Left ventricle myocardium superior (tissue), 1 donor: ENCODE results near the gene CYP26B1. TPM values are rescaled to one million over a fixed set of nuclear protein-coding genes. Genes with fewer than 3 reads are reported as not detected.

Experiments
- ATAC-seq: fragments of 200-7000 bp; cut with Tn5 transposase; one replicate; pipeline ENCODE4 v1.9.1; 2020; ENCODE audit warnings: mild to moderate bottlenecking, moderate library complexity
- DNase-seq: peaks from one replicate; pipeline ENCODE4 v3.0.0-alpha.2; 2020
- intact Hi-C: fragments of 100-400 bp; cut with micrococcal nuclease; formaldehyde crosslinking; loops from one replicate; pipeline ENCODE4 v1.11.0; 2022
- long read RNA-seq: library from polyadenylated mRNA; unstranded; transcript quantifications from one replicate; pipeline ENCODE4 v2.0.0, GENCODE V29; 2021
- total RNA-seq: library from RNA; stranded (reverse); fragmentation: NEBNext Ultra II Directional; extraction: Animal tissue kit (Norgen Biotek cat#: 25700); gene quantifications from one replicate; pipeline ENCODE4 v1.2.1, GENCODE V29; 2021
- donor health status: DM: no; HTN: yes; CAD: no; lungs with severe emphysema.

Gene CYP26B1, protein sequence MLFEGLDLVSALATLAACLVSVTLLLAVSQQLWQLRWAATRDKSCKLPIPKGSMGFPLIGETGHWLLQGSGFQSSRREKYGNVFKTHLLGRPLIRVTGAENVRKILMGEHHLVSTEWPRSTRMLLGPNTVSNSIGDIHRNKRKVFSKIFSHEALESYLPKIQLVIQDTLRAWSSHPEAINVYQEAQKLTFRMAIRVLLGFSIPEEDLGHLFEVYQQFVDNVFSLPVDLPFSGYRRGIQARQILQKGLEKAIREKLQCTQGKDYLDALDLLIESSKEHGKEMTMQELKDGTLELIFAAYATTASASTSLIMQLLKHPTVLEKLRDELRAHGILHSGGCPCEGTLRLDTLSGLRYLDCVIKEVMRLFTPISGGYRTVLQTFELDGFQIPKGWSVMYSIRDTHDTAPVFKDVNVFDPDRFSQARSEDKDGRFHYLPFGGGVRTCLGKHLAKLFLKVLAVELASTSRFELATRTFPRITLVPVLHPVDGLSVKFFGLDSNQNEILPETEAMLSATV
- 4.2 TPM for total RNA-seq
- long read RNA-seq, partial matches to known transcripts, result 0 of 3 reads
- long read RNA-seq, other reads (novel, unspliced or antisense), result 3 of 3 reads

DNA sequence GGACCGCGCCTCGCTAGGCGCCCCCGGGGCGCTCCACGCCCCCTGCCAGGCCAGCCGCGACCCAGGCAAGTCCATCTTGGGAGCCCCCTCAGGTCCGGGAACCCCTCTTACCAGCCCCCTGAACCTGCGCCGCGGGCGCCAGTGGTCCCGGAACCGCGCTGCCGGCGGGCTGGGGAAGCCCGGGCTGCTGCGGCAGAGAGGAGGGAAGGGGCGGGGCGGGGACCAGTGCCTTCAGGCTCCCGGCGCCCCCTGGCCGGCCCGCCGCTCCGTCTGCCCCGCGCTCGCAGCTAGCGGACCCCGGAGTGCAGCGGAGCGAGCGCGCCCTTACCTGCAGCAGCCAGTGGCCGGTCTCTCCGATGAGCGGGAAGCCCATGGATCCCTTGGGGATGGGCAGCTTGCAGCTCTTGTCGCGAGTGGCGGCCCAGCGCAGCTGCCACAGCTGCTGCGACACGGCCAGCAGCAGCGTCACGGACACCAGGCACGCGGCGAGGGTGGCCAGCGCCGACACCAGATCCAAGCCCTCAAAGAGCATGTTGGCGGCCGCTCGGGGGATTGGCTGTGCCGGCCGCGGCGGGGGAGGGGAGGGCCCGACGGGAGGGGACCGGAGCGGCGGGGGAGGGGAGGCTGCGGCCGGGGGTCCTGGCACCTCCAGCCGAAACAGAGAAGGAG lies at the start of gene CYP26B1:
Gene CYP26B1 (minus strand): TSS at position 560 of the 669 bp plus-strand sequence. CDS start 28 bp downstream, at position 532.
- intact Hi-C loops, result loop anchor here (10.0 kb wide), 1 partner anchor 603 kb away; no protein-coding TSS in a partner anchor
- ATAC-seq, result no peak
- peak; percentile 67 for DNase-seq

DNA sequence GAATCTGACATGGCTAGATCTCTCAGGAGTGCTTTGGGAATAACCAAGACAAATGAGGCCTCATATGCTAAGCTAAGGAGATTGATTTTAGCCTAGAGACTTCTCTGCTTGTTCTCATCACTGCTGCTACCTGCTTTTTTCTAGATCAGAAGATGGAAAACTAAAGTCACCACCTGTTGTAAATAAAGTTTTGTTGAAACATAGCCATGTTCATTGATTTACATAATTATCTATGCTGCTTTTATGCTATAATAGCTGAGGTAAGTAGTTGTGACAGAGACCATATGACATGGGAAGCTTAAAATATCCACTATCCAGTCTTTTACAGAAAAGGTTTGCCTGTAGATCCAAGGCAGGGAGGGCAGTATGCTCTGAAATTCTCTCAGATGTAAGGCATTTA lies 46.1 kb upstream of the CYP26B1 start:
- intact Hi-C loops, result no loop called here
- ATAC-seq (no peak), DNase-seq (no peak)

DNA sequence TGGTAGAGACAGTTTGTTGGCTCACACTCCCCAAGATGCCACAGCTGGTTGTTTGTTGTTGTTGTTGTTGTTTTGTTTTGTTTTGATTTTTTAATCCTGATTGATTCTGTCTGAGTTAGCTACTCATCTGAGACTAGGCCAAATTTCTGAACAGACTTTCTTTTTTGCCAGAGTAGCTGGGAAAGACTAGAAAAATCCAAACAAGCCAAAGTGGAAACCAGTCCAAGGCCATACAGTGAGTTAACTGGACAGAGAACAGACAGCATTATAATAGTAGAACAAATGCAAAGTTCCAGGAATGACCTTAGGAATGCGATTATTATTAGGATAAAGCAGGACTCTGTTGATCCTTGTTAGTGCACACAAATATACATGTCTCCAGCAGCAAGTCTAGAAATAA lies 43.8 kb upstream of the CYP26B1 start:
- intact Hi-C loops, result no loop called here
- ATAC-seq, result no peak
- no peak for DNase-seq

DNA sequence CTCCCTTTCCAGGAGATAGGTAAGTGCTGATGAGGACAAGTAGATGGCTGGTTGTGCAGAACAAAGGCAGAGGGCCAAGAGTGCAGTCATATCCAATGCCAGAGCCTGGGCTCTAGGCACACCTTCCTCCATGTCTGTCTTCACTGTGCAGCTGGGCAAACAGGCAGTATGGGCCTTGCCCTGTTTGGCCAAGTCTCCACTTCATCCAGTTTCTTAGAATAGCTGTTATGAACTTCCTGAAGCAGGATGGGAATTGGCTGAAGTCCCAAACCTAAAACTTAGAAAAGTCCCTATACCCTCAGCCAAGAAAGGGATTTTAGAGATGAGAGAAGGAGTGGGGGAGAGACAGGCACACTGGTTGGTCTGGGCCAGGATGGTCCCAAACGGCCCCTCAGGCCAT lies 37.5 kb upstream of the CYP26B1 start:
- no peak for ATAC-seq
- no peak for DNase-seq
- intact Hi-C loops, result no loop called here

DNA sequence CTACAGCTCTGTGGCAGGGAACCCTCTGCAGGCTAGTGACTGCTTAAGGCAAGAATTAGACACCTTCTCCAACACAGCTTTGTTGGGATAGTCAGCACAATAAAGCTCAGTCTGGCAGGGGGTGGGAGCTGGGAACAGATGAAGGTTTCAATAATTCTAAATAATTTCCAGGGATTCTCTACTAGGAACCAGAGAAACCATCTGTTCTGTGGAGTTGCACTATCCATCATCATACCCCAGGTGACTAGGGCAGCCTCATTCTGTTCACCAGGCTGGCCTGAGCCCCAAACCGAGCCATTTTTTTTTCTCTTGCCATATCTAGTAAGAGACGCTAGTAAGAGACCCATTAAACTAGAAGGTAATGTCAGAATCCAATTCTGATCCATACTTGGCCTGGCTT lies 35.8 kb upstream of the CYP26B1 start:
- DNase-seq, result no peak
- ATAC-seq, result no peak
- intact Hi-C loops, result no loop called here

DNA sequence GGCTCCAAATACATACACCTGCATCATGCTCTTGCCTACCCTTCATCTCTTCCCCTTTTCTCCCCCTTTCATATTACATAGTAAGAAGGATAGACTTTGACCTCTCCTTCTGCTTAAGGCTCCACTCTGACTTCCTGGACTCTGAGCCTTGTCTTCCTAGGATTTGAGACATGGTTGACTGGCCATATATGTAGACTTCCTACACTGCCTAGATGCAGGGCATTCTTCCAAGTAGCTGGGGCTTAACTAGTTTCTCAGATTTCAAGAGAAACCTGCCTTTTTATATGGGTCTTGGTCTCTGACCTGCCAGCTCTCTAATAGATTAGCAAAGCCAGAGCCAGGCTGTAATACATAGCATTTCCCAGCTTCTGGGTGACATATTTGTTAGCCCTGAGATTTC lies 35.4 kb upstream of the CYP26B1 start:
- intact Hi-C loops, result no loop called here
- DNase-seq (no peak), ATAC-seq (no peak)

DNA sequence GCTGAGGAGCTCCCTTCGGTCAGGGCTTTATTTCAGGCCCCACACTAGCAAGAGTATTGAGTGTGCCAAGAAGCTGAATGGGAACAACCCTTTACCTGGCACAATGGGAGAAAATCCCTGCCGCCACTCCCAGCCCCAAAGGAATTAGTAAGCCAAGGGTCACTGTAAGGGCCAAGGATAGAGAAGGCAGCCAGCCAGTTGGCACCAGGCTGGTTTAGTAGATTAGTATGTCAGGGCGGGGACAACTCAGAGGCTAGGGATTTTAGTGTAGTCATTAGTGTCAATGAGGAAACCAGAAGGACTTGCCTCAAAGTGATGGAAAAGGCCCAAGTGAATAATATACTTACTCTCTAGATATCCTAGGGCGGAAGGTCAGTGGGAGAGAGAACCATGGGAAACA lies 34.9 kb upstream of the CYP26B1 start:
- intact Hi-C loops, result no loop called here
- ATAC-seq (peak; percentile 84), DNase-seq (peak; percentile 53)

DNA sequence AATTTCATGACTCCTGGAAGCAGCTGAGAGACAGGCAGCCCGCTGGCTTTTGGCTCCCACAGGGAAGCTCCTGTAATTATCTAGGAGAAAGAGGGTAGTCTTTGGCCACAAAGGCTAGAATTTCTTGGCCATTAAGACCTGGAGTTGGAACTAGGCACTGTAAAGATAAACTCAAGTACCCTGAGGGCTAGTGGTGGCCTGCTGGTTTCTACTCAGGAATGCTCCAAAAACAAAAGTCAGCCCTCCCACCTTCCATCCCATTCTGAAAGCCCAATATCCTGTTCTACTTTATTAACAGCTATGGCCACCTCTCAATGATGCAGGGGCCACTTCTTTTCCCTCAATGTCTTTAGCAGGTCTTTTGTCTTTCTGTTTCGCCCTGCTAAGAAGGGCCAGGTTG lies 34.0 kb upstream of the CYP26B1 start:
- intact Hi-C loops, result no loop called here
- no peak for DNase-seq
- ATAC-seq, result no peak

DNA sequence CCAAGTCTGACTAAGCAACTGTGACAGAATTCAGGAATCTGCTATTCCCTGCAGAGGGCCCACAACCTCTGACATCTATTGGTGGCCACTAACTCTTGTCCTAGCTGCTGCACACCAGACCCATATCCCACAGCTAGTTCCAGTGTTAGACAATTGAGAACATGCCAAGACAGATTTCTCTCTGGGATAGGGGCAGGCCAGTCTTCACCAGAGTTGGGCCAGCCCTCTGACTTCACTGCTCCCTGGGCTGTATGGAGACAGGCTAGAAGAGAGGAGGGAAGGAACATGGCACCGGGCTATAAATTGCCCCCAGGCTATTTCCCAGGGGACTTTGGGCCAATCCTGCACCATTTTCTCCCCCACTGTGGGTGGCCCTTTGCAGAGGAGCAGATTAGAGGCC lies 32.7 kb upstream of the CYP26B1 start:
- ATAC-seq (no peak), DNase-seq (no peak)
- intact Hi-C loops, result no loop called here

DNA sequence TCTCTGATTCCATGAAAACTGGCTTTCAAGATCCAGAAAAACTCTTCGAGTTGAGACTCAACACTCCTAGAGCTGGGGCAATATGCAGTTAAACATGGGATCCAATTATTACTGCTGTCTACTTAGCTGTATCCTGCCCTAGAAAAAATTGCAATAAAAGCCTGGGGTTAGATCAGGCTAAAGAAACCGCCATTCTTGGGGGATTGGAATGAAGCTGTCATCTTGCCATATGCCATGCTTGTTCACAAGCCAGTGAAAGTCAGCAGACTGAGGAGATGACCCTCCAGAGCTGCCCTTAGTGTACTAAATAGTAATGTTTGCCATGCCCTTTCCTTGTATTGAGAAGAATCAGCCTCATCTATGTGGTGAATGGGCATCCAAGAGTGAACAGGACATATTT lies 30.9 kb upstream of the CYP26B1 start:
- DNase-seq, result no peak
- intact Hi-C loops, result loop anchor here (10.0 kb wide), 1 partner anchor 396 kb away; no protein-coding TSS in a partner anchor
- ATAC-seq, result no peak

DNA sequence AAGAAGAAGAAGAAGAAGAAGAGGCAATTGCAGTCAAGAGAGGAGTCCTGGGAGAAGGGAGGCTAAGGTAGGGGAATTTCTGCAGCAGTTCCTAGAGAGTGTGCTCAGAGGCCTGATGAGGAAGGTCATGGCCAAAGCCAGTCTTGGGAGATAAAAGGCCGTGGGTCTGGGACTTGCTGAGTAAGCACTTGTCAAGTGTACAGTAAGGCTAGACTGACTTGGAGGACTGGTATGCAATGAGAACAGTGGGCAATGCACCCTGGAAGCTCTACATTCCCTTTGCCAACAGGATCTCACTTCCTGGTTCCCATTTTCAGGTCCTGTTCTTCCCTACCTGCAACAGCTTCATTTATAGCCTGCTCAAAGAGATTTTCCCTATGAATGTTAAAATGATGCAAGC lies 28.6 kb upstream of the CYP26B1 start:
- DNase-seq (no peak), ATAC-seq (no peak)
- intact Hi-C loops, result loop anchor here (10.0 kb wide), 1 partner anchor 399 kb away; no protein-coding TSS in a partner anchor

DNA sequence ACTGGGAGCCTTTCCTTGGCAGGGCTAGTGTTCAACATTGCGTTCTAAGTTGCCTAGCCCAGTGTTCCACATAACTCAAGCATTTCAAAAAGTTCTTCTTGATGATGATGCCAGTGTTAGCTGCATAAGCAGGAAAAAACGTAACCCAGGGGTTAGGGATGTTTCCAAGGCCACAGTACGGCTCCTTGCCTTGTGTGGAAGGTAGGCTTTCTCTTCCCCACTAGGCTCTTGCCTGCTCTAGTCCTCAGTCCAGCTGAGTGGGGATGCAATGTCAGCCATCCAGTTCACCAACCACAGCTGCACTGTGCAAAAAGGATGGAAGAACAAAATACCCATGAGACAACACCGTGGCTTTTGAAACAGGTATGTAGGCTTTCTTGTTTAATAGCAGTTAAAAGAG lies 28.0 kb upstream of the CYP26B1 start:
- intact Hi-C loops, result loop anchor here (10.0 kb wide), 1 partner anchor 399 kb away; no protein-coding TSS in a partner anchor
- no peak for ATAC-seq
- DNase-seq, result no peak

DNA sequence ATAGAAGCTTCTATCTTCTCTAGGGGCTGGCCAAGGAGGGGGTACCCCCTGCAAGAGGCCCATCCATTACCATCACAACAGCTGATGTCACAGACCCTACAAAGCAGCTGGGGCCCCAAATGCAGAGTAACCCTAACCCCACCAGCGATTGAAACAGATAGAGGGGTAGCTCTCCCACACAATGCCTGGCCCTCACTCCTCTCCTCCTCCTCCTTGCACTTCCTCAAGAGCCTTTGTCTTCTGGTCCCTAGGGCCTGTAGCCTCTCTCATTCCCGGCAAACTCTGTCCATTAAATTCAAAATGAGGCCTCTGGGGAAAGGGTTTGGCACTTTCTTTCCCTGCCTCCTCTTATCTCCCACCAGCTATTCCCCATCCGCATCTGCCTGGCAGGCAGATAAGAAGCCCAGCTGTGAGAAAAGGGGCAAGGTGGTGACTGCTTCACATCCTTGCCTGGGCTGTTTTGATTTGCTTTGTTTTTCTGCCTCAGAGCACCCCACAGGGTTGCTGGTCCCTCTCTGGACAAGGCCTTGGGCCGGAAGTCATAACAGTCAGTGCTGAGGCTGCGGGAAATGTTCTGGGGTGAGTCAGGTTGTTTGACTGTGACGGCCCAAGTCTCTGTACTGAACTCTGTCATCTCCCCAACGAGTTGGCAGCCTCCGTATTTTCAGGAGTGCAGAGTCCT lies 26.1 kb upstream of the CYP26B1 start:
- no peak for DNase-seq
- no peak for ATAC-seq
- intact Hi-C loops, result loop anchor here (10.0 kb wide), 1 partner anchor 401 kb away; no protein-coding TSS in a partner anchor

DNA sequence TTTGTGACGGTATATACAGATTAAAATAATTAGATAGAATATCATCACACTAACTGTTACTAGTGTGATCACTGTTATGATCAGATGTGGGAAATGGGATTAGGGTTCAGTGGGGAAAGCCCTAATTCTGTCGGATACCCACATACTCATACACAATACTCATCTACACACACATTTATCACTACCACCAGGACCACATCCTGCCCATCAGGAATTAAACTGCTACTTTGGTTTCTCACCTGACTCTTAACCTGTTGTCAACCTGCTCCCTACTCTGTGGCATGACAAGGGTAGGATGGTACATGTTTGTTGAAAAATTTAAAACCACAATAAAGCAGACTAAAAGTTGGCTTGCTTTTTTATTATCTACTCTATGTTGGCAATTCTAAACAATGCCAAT lies 24.8 kb upstream of the CYP26B1 start:
- ATAC-seq (no peak), DNase-seq (no peak)
- intact Hi-C loops, result loop anchor here (10.0 kb wide), 1 partner anchor 402 kb away; no protein-coding TSS in a partner anchor

DNA sequence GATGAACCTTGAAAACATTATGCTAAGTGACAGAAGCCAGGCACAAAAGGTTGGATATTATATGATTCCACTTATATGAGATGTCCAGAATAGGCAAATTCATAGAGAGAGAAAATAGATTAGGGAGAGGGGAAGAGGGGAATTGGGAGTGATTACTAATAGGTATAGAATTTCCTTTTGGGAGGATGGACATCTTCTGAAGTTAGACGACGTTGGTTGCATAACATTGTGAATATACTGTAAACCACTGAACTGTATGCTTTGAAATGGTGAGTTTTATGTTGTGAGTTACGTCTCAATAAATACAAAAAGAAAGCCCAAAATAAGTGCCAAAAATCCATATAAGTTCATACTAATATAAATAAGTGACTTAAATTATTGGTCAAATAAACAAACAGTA lies 18.6 kb upstream of the CYP26B1 start:
- intact Hi-C loops, result no loop called here
- no peak for DNase-seq
- ATAC-seq, result no peak

DNA sequence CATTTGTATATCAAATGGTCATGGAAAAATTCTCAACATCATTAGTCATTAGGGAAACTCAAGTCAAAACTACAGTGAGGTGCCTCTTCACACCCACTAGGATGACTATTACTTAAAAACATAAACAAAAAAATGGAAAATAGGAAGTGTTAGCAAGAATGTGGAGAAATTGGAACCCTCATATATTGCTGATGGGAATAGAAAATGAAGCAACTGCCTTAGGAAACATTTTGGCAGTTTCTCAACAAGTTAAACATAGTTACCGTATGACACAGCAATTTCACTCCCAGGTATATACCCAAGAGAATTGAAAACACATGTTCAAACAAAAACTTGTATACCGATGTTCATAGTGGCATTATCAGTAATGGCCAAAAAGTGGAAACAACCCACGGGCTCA lies 18.1 kb upstream of the CYP26B1 start:
- ATAC-seq (no peak), DNase-seq (no peak)
- intact Hi-C loops, result no loop called here

DNA sequence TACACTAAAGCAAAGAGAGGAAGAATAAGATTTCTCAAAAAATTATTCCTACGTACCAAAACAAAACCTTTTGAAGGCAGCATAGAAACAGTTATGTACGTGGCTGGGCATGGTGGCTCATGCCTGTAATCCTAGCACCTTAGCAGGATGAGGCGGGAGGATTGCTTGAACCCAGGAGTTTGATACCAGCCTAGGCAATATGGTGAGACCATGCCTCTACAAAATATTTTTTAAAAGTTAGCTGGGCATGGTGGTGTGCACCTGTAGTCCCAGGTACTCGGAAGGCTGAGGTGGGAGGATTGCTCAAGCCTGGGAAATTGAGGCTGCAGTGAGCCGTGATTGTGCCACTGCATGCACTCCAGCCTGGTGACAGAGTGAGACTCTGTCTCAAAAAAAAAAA lies 14.9 kb upstream of the CYP26B1 start:
- ATAC-seq (no peak), DNase-seq (no peak)
- intact Hi-C loops, result no loop called here

DNA sequence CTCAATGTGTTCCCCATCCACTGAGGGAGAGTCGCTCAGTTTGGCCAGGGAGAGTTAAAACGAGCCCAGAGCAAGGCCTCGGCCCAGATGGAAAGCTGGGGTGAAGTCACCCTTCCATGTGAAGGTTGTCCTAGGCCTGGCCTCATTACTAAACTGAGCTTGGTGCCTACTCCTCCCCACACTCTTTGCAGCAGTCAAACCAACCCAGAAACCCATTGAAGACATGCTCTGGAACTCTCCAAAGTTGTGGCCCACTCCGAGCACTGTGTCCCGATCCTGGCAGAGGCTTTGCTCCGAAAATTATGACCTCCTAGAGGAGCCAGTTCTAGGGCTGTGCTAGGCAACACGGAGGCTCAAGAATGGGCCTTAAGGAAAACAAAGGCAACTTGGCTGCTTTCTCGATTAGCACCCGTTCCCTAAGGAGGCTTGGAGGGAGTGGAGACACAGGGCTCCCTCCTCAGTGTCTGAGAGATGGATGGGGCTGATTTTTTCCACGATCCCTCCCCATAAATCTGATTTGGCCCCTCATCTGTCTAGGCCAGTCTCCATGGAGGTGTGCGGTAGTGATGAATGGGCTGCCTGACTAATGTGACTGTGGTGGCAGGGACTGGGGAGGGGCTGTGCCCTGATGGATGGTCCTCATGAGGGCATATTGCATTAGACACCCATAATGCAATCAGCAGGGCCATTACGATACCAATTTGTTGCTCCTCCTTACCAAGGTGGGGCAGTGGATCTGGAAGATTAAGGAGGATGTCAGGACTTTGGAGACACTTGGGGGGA lies 11.7 kb upstream of the CYP26B1 start:
- DNase-seq (no peak), ATAC-seq (no peak)
- intact Hi-C loops, result no loop called here
